ENCODE results near the gene SLC2A13. TPM values are rescaled to one million over a fixed set of nuclear protein-coding genes. Genes with fewer than 3 reads are reported as not detected.

Gene SLC2A13
- total RNA-seq, 1 donor from 2014 or later, result 7.4 TPM

- Mint-ChIP-seq H3K27me3 (ENCODE audit: low read depth) (no peaks in the 10 kb centered on the region), H3K36me3 (no peaks in the 10 kb centered on the region), H3K9me3 (peaks cover 7% of the 10 kb centered on the region), H3K4me3 (no peak overlapping the region), H3K27ac (no peak overlapping the region), H3K4me1 (no peaks in the 10 kb centered on the region)
- TF ChIP-seq CTCF (IDR thresholded peaks at IDR 0.05; ENCODE audit: unreplicated experiment), result no peak
- DNase-seq (ENCODE audit: low spot score in 2 of 2, unreplicated experiment in 2 of 2), result no peak
Observed at GRCh38 chr12:39830171-39830570, 275.7 kb downstream of the SLC2A13 start.

- DNase-seq (ENCODE audit: low spot score in 2 of 2, unreplicated experiment in 2 of 2), result no peak
- no peak for TF ChIP-seq CTCF (IDR thresholded peaks at IDR 0.05; ENCODE audit: unreplicated experiment)
- H3K9me3 Mint-ChIP-seq, result peaks cover 7% of the 10 kb centered on the region
- H3K36me3 Mint-ChIP-seq, result no peaks in the 10 kb centered on the region
- no peaks in the 10 kb centered on the region for H3K27me3 Mint-ChIP-seq (ENCODE audit: low read depth)
- no peak overlapping the region for H3K27ac Mint-ChIP-seq
- H3K4me3 Mint-ChIP-seq, result no peak overlapping the region
- peaks cover 5% of the 10 kb centered on the region for H3K4me1 Mint-ChIP-seq
Observed at GRCh38 chr12:39824505-39825212, 281.2 kb downstream of the SLC2A13 start.

GRCh38 chr12:39816671-39817185, 289.2 kb downstream of the SLC2A13 start:
- Mint-ChIP-seq H3K27ac (no peak overlapping the region), H3K4me3 (no peak overlapping the region), H3K9me3 (no peaks in the 10 kb centered on the region), H3K36me3 (no peaks in the 10 kb centered on the region), H3K4me1 (peaks cover 2% of the 10 kb centered on the region), H3K27me3 (ENCODE audit: low read depth) (no peaks in the 10 kb centered on the region)
- DNase-seq (ENCODE audit: low spot score in 2 of 2, unreplicated experiment in 2 of 2), result no peak
- TF ChIP-seq CTCF (IDR thresholded peaks at IDR 0.05; ENCODE audit: unreplicated experiment), result no peak

GRCh38 chr12:39815746-39816145, 290.1 kb downstream of the SLC2A13 start:
- Mint-ChIP-seq H3K27me3 (ENCODE audit: low read depth) (no peaks in the 10 kb centered on the region), H3K4me3 (no peak overlapping the region), H3K27ac (no peak overlapping the region), H3K4me1 (peaks cover 2% of the 10 kb centered on the region), H3K36me3 (no peaks in the 10 kb centered on the region), H3K9me3 (peaks cover 1% of the 10 kb centered on the region)
- TF ChIP-seq CTCF (IDR thresholded peaks at IDR 0.05; ENCODE audit: unreplicated experiment), result no peak
- DNase-seq (ENCODE audit: low spot score in 2 of 2, unreplicated experiment in 2 of 2), result no peak

GRCh38 chr12:39814626-39815025, 291.3 kb downstream of the SLC2A13 start:
- Mint-ChIP-seq H3K36me3 (peaks cover 2% of the 10 kb centered on the region), H3K27me3 (ENCODE audit: low read depth) (no peaks in the 10 kb centered on the region), H3K4me1 (peaks cover 2% of the 10 kb centered on the region), H3K27ac (no peak overlapping the region), H3K4me3 (no peak overlapping the region), H3K9me3 (peaks cover 7% of the 10 kb centered on the region)
- TF ChIP-seq CTCF (IDR thresholded peaks at IDR 0.05; ENCODE audit: unreplicated experiment), result no peak
- no peak for DNase-seq (ENCODE audit: low spot score in 2 of 2, unreplicated experiment in 2 of 2)
